Measurements from ENCODE around the gene FTCD.

The FTCD gene

GRCh38 chr21:46121286-46122221 lies 33.8 kb downstream of the FTCD start:
- no peak for DNase-seq

- no peak for DNase-seq
These were observed 34.8 kb downstream of the FTCD start for GRCh38 chr21:46120301-46121285.

- no peak for DNase-seq
These were observed 35.6 kb downstream of the FTCD start for GRCh38 chr21:46119637-46120271.

GRCh38 chr21:46119144-46119636 lies 36.2 kb downstream of the FTCD start:
- DNase-seq = no peak

GRCh38 chr21:46118316-46119143 lies 36.8 kb downstream of the FTCD start:
- no peak for DNase-seq

- no peak for DNase-seq
These were observed 37.6 kb downstream of the FTCD start for GRCh38 chr21:46117586-46118315.

GRCh38 chr21:46116776-46117585 lies 38.4 kb downstream of the FTCD start:
- no peak for DNase-seq

GRCh38 chr21:46116189-46116775 lies 39.1 kb downstream of the FTCD start:
- no peak for DNase-seq

- no peak for DNase-seq
These were observed 39.8 kb downstream of the FTCD start for GRCh38 chr21:46115441-46116188.

GRCh38 chr21:46114963-46115362 lies 40.4 kb downstream of the FTCD start:
- no peak for DNase-seq

GRCh38 chr21:46113497-46114176 lies 41.7 kb downstream of the FTCD start:
- no peak for DNase-seq

- peak in 1 of 2 donors; percentile 7 for DNase-seq
These were observed 42.6 kb downstream of the FTCD start for GRCh38 chr21:46112725-46113215.

GRCh38 chr21:46111857-46112724 lies 43.3 kb downstream of the FTCD start:
- peak in 1 of 2 donors; percentile 4 for DNase-seq

- DNase-seq = peak in 1 of 2 donors; percentile 3
These were observed 44.2 kb downstream of the FTCD start for GRCh38 chr21:46111193-46111571.

GRCh38 chr21:46110499-46111192 lies 44.7 kb downstream of the FTCD start:
- peak in 1 of 2 donors; percentile 11 for DNase-seq
